ENCODE results near the gene NLRP4.

The NLRP4 gene

DNA sequence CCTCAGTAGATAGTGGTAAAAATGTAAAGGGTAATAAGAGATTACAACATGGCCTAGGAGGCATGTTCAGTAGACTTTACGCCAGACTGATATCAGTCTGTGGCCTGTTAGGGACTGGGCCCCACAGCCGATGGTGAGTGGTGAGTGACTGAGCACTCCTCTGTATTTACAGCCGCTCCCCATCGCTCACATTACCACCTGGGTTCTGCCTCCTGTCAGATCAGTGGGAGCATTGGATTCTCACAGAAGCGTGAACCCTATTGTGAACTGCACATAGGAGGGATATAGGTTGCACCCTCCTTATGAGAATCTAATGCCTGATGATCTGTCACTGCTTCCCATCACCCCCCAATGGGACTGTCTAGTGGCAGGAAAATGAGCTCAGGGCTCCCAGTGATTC lies 22.4 kb upstream of the NLRP4 start:
- no peaks in the 10 kb centered on the region for H3K4me1 ChIP-seq (ENCODE audit: control extremely low read depth in 1 of 4, control insufficient read depth in 4 of 4, insufficient read depth in 4 of 4, low read length in 3 of 4)

GRCh38 chr19:55820037-55820436 lies 16.3 kb upstream of the NLRP4 start:
- DNase-seq: no peak
- POLR2A ChIA-PET: no interaction called here
- CTCF ChIA-PET: no interaction called here
- Histone ChIP-seq H3K27me3 (replicated peaks in 2 of 5; ENCODE audit: control insufficient read depth in 4 of 5, insufficient read depth in 5 of 5, low read length in 4 of 5) (no peaks in the 10 kb centered on the region), H3K4me3 (ENCODE audit: control insufficient read depth in 1 of 7, extremely low read depth in 1 of 7, insufficient read depth in 4 of 7, low read depth in 2 of 7, low read length in 6 of 7) (no peak overlapping the region), H3K4me1 (ENCODE audit: control extremely low read depth in 1 of 4, control insufficient read depth in 4 of 4, insufficient read depth in 4 of 4, low read length in 3 of 4) (no peaks in the 10 kb centered on the region), H3K9me3 (ENCODE audit: control extremely low read depth in 1 of 5, control insufficient read depth in 4 of 5, insufficient read depth in 2 of 5, low read depth in 1 of 5, low read length in 4 of 5) (peaks cover 0 to 3% (median 0%) of the 10 kb centered on the region in 5 experiments), H3K36me3 (ENCODE audit: control insufficient read depth in 4 of 4, insufficient read depth in 4 of 4, low read length in 3 of 4) (no peaks in the 10 kb centered on the region), H3K27ac (ENCODE audit: insufficient read depth in 1 of 2, low read depth in 1 of 2, low read length in 2 of 2, poor library complexity in 1 of 2, severe bottlenecking in 2 of 2) (no peak overlapping the region)
- WGBS (ENCODE audit: insufficient coverage): 86% methylated on average over 3 of the region's 3 CpGs

More for the DNA sequence above, 22.4 kb upstream of the NLRP4 start:
- 100% methylated on average over 2 of the region's 5 CpGs for WGBS (ENCODE audit: insufficient coverage)
- POLR2A ChIA-PET: no interaction called here
- H3K27ac ChIP-seq (ENCODE audit: insufficient read depth in 1 of 2, low read depth in 1 of 2, low read length in 2 of 2, poor library complexity in 1 of 2, severe bottlenecking in 2 of 2): no peak overlapping the region
- H3K4me3 ChIP-seq (ENCODE audit: control insufficient read depth in 1 of 7, extremely low read depth in 1 of 7, insufficient read depth in 4 of 7, low read depth in 2 of 7, low read length in 6 of 7): no peak overlapping the region
- no peaks in the 10 kb centered on the region for H3K36me3 ChIP-seq (ENCODE audit: control insufficient read depth in 4 of 4, insufficient read depth in 4 of 4, low read length in 3 of 4)
- H3K9me3 ChIP-seq (ENCODE audit: control extremely low read depth in 1 of 5, control insufficient read depth in 4 of 5, insufficient read depth in 2 of 5, low read depth in 1 of 5, low read length in 4 of 5): peaks cover 0 to 2% (median 0%) of the 10 kb centered on the region in 5 experiments
- H3K27me3 ChIP-seq (replicated peaks in 2 of 5; ENCODE audit: control insufficient read depth in 4 of 5, insufficient read depth in 5 of 5, low read length in 4 of 5): no peaks in the 10 kb centered on the region
- CTCF ChIA-PET: no interaction called here
- DNase-seq: no peak

GRCh38 chr19:55830656-55831055 lies 5.7 kb upstream of the NLRP4 start:
- H3K9me3 ChIP-seq (ENCODE audit: control extremely low read depth in 1 of 5, control insufficient read depth in 4 of 5, insufficient read depth in 2 of 5, low read depth in 1 of 5, low read length in 4 of 5): no peaks in the 10 kb centered on the region
- H3K27ac ChIP-seq (ENCODE audit: insufficient read depth in 1 of 2, low read depth in 1 of 2, low read length in 2 of 2, poor library complexity in 1 of 2, severe bottlenecking in 2 of 2): no peak overlapping the region
- no peak for DNase-seq
- 94% methylated on average over 4 of the region's 5 CpGs for WGBS (ENCODE audit: insufficient coverage)
- no peaks in the 10 kb centered on the region for H3K4me1 ChIP-seq (ENCODE audit: control extremely low read depth in 1 of 4, control insufficient read depth in 4 of 4, insufficient read depth in 4 of 4, low read length in 3 of 4)
- H3K4me3 ChIP-seq (ENCODE audit: control insufficient read depth in 1 of 7, extremely low read depth in 1 of 7, insufficient read depth in 4 of 7, low read depth in 2 of 7, low read length in 6 of 7): no peak overlapping the region
- POLR2A ChIA-PET: interaction anchor here (0.6 kb wide), 1 partner anchor 761 kb away, joined by 3 read pairs; no protein-coding TSS in a partner anchor
- no peaks in the 10 kb centered on the region for H3K27me3 ChIP-seq (replicated peaks in 2 of 5; ENCODE audit: control insufficient read depth in 4 of 5, insufficient read depth in 5 of 5, low read length in 4 of 5)
- CTCF ChIA-PET: no interaction called here
- no peaks in the 10 kb centered on the region for H3K36me3 ChIP-seq (ENCODE audit: control insufficient read depth in 4 of 4, insufficient read depth in 4 of 4, low read length in 3 of 4)

DNA sequence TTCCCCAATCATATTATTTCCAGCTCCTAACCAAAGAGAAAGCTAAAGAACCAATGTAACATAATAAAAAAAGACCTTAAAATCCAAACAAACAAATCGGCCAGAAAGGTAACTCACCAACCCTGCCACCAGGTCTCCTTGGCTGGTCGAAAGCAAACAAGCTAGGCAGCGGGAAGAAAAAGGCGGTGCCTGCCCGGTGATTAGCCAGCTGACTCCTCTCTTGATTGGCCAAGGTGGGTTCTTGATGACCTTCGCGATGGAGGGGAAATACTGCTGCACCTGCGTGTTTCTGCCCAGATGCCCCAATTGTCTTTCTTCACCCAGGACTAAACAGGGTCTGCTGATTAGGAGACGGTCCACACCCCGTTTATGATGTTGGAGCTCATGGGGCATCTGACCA lies 4.5 kb upstream of the NLRP4 start, which contains the start of gene NLRP11:
Gene NLRP11 (minus strand): TSS at position 154 of the 400 bp plus-strand sequence. CDS start 13,825 bp downstream, outside the sequence.
- H3K4me3 ChIP-seq (ENCODE audit: control insufficient read depth in 1 of 7, extremely low read depth in 1 of 7, insufficient read depth in 4 of 7, low read depth in 2 of 7, low read length in 6 of 7): no peak within 1 kb of the TSS
- DNase-seq: no peak
- H3K36me3 ChIP-seq (ENCODE audit: control insufficient read depth in 4 of 4, insufficient read depth in 4 of 4, low read length in 3 of 4): no peaks in the 10 kb centered on the region
- 86% methylated on average over 10 of the region's 10 CpGs for WGBS (ENCODE audit: insufficient coverage)
- ChIA-PET CTCF (interaction anchor here (0.6 kb wide), 1 partner anchor 23 kb away, joined by 5 read pairs; no protein-coding TSS in a partner anchor), POLR2A (no interaction called here)
- no peak within 1 kb of the TSS for H3K27ac ChIP-seq (ENCODE audit: insufficient read depth in 1 of 2, low read depth in 1 of 2, low read length in 2 of 2, poor library complexity in 1 of 2, severe bottlenecking in 2 of 2)
- H3K4me1 ChIP-seq (ENCODE audit: control extremely low read depth in 1 of 4, control insufficient read depth in 4 of 4, insufficient read depth in 4 of 4, low read length in 3 of 4): no peaks in the 10 kb centered on the region
- H3K9me3 ChIP-seq (ENCODE audit: control extremely low read depth in 1 of 5, control insufficient read depth in 4 of 5, insufficient read depth in 2 of 5, low read depth in 1 of 5, low read length in 4 of 5): peaks cover 0 to 5% (median 0%) of the 10 kb centered on the region in 5 experiments
- H3K27me3 ChIP-seq (replicated peaks in 2 of 5; ENCODE audit: control insufficient read depth in 4 of 5, insufficient read depth in 5 of 5, low read length in 4 of 5): no peaks in the 10 kb centered on the region

DNA sequence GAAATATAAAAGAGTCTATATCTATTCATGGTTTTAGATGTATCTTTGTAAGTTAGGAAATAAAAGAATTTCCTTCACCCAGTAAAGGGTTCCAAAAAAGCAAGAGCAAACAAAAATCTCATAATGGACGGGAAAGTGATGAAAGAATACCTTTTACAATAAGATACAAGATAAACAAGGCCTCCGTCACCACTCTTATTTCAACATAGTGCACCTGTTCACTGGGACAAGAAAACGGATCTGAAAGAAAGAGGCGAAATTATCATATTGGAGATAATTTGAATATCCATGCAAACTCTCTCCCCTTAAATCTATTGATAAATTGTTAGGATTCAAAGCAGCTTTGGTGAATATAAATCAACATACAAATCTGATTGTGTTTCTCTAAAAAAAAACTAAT lies 3.7 kb upstream of the NLRP4 start:
- no peak for DNase-seq
- ChIA-PET POLR2A (no interaction called here), CTCF (no interaction called here)
- no CpG with 5 or more reads among the region's 4 CpGs for WGBS (ENCODE audit: insufficient coverage)
- H3K36me3 ChIP-seq (ENCODE audit: control insufficient read depth in 4 of 4, insufficient read depth in 4 of 4, low read length in 3 of 4): no peaks in the 10 kb centered on the region
- H3K27ac ChIP-seq (ENCODE audit: insufficient read depth in 1 of 2, low read depth in 1 of 2, low read length in 2 of 2, poor library complexity in 1 of 2, severe bottlenecking in 2 of 2): no peak overlapping the region
- H3K27me3 ChIP-seq (replicated peaks in 2 of 5; ENCODE audit: control insufficient read depth in 4 of 5, insufficient read depth in 5 of 5, low read length in 4 of 5): no peaks in the 10 kb centered on the region
- H3K4me1 ChIP-seq (ENCODE audit: control extremely low read depth in 1 of 4, control insufficient read depth in 4 of 4, insufficient read depth in 4 of 4, low read length in 3 of 4): no peaks in the 10 kb centered on the region
- peaks cover 0 to 5% (median 0%) of the 10 kb centered on the region in 5 experiments for H3K9me3 ChIP-seq (ENCODE audit: control extremely low read depth in 1 of 5, control insufficient read depth in 4 of 5, insufficient read depth in 2 of 5, low read depth in 1 of 5, low read length in 4 of 5)
- H3K4me3 ChIP-seq (ENCODE audit: control insufficient read depth in 1 of 7, extremely low read depth in 1 of 7, insufficient read depth in 4 of 7, low read depth in 2 of 7, low read length in 6 of 7): no peak overlapping the region

- no peak for DNase-seq
- ChIA-PET CTCF (no interaction called here), POLR2A (no interaction called here)
- Histone ChIP-seq H3K9me3 (ENCODE audit: control extremely low read depth in 1 of 5, control insufficient read depth in 4 of 5, insufficient read depth in 2 of 5, low read depth in 1 of 5, low read length in 4 of 5) (peaks cover 0 to 5% (median 0%) of the 10 kb centered on the region in 5 experiments), H3K27me3 (replicated peaks in 2 of 5; ENCODE audit: control insufficient read depth in 4 of 5, insufficient read depth in 5 of 5, low read length in 4 of 5) (no peaks in the 10 kb centered on the region), H3K36me3 (ENCODE audit: control insufficient read depth in 4 of 4, insufficient read depth in 4 of 4, low read length in 3 of 4) (no peaks in the 10 kb centered on the region), H3K27ac (ENCODE audit: insufficient read depth in 1 of 2, low read depth in 1 of 2, low read length in 2 of 2, poor library complexity in 1 of 2, severe bottlenecking in 2 of 2) (no peak overlapping the region), H3K4me3 (ENCODE audit: control insufficient read depth in 1 of 7, extremely low read depth in 1 of 7, insufficient read depth in 4 of 7, low read depth in 2 of 7, low read length in 6 of 7) (no peak overlapping the region), H3K4me1 (ENCODE audit: control extremely low read depth in 1 of 4, control insufficient read depth in 4 of 4, insufficient read depth in 4 of 4, low read length in 3 of 4) (no peaks in the 10 kb centered on the region)
- 100% methylated on average over 1 of the region's 3 CpGs for WGBS (ENCODE audit: insufficient coverage)
Observed at GRCh38 chr19:55838251-55838650, 1.9 kb downstream of the NLRP4 start.

DNA sequence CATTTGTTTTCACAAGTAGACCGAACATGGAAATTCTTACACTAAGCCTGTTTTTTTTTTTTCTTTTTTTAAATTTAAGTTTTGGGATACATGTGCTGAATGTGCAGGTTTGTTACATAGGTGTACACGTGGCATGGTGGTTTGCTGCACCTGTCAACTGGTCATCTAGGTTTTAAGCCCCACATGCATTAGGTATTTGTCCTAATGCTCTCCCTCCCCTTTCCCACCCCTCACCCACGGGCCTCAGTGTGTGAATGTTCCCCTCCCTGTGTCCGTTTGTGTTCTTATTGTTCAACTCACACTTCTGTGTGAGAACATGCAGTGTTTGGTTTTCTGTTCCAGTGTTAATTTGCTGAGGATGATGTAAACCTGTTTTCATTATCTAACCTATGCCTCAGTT lies 2.6 kb downstream of the NLRP4 start:
- no peak for DNase-seq
- H3K9me3 ChIP-seq (ENCODE audit: control extremely low read depth in 1 of 5, control insufficient read depth in 4 of 5, insufficient read depth in 2 of 5, low read depth in 1 of 5, low read length in 4 of 5): peaks cover 0 to 5% (median 0%) of the 10 kb centered on the region in 5 experiments
- H3K36me3 ChIP-seq (ENCODE audit: control insufficient read depth in 4 of 4, insufficient read depth in 4 of 4, low read length in 3 of 4): no peaks in the 10 kb centered on the region
- H3K4me3 ChIP-seq (ENCODE audit: control insufficient read depth in 1 of 7, extremely low read depth in 1 of 7, insufficient read depth in 4 of 7, low read depth in 2 of 7, low read length in 6 of 7): no peak overlapping the region
- no peaks in the 10 kb centered on the region for H3K4me1 ChIP-seq (ENCODE audit: control extremely low read depth in 1 of 4, control insufficient read depth in 4 of 4, insufficient read depth in 4 of 4, low read length in 3 of 4)
- H3K27me3 ChIP-seq (replicated peaks in 2 of 5; ENCODE audit: control insufficient read depth in 4 of 5, insufficient read depth in 5 of 5, low read length in 4 of 5): no peaks in the 10 kb centered on the region
- CTCF ChIA-PET: no interaction called here
- H3K27ac ChIP-seq (ENCODE audit: insufficient read depth in 1 of 2, low read depth in 1 of 2, low read length in 2 of 2, poor library complexity in 1 of 2, severe bottlenecking in 2 of 2): no peak overlapping the region
- no CpG with 5 or more reads among the region's 4 CpGs for WGBS (ENCODE audit: insufficient coverage)
- POLR2A ChIA-PET: no interaction called here

Measured in common myeloid progenitor, CD34-positive (primary cell).